A673 (cell line): ENCODE data around the gene CCDC160. TPM values are rescaled to one million over a fixed set of nuclear protein-coding genes. Genes with fewer than 3 reads are reported as not detected.

Experiments used
- BruUV-seq: library from RNA; stranded (reverse); fragments of 400-500 nt; replicated peaks from 2 replicates; lab custom pipeline; 2021; lab: Mats Ljungman, UMichigan
- CTCF ChIA-PET: fragments of 300-600 bp; sonication (Branson Sonifier 250); formaldehyde crosslinking; loops from one replicate; lab custom pipeline; 2022; ENCODE audit warnings: antibody characterized with exemption; lab: Charles Lee
- POLR2A ChIA-PET: fragments of 300-600 bp; sonication (Branson Sonifier 250); formaldehyde crosslinking; loops from one replicate; lab custom pipeline; 2022; ENCODE audit warnings: antibody characterized with exemption; ENCODE audit not compliant: low non-redundant PET; lab: Charles Lee
- DNase-seq: peaks from one replicate; pipeline ENCODE4 v3.0.0-alpha.2; 2015; ENCODE audit warnings: low spot score
- H3K27ac ChIP-seq: fragments of 200-600 bp; sonication (generic); 2 replicates; pipeline ENCODE4 v1.5.1; 2016; ENCODE audit warnings: mixed run types, low read depth, mild to moderate bottlenecking, mixed read lengths, antibody characterized with exemption, low read length; ENCODE audit not compliant: poor library complexity, severe bottlenecking
- H3K27me3 ChIP-seq: fragments of 200-600 bp; sonication (generic); replicated peaks from 2 replicates; pipeline ENCODE4 v1.6.1; 2017; ENCODE audit warnings: mixed run types, low read depth, mild to moderate bottlenecking, mixed read lengths, antibody characterized with exemption, low read length; ENCODE audit not compliant: insufficient read depth, poor library complexity
- H3K36me3 ChIP-seq: fragments of 200-600 bp; sonication (generic); 2 replicates; pipeline ENCODE4 v1.6.1; 2016; ENCODE audit warnings: mixed run types, mild to moderate bottlenecking, mixed read lengths, antibody characterized with exemption, low read length; ENCODE audit not compliant: insufficient read depth, poor library complexity, severe bottlenecking
- H3K4me1 ChIP-seq: fragments of 200-600 bp; sonication (generic); 2 replicates; pipeline ENCODE4 v1.6.1; 2017; ENCODE audit warnings: mixed run types, mild to moderate bottlenecking, mixed read lengths, antibody characterized with exemption, low read length; ENCODE audit not compliant: insufficient read depth, poor library complexity, severe bottlenecking
- H3K4me3 ChIP-seq: fragments of 200-600 bp; sonication (generic); 2 replicates; pipeline ENCODE4 v1.5.1; 2016; ENCODE audit warnings: low read depth, mixed run types, mild to moderate bottlenecking, mixed read lengths, low read length; ENCODE audit not compliant: poor library complexity, severe bottlenecking
- H3K9me3 ChIP-seq: fragments of 200-600 bp; sonication (generic); 2 replicates; pipeline ENCODE4 v1.6.1; 2016; ENCODE audit warnings: mixed run types, low read depth, mild to moderate bottlenecking, mixed read lengths, antibody characterized with exemption, low read length; ENCODE audit not compliant: poor library complexity, severe bottlenecking
- EZH2 ChIP-seq: fragments of 200-600 bp; sonication (generic); IDR thresholded peaks from 2 replicates; pipeline ENCODE4 v1.6.1; 2017; ENCODE audit warnings: borderline replicate concordance, low read depth, mild to moderate bottlenecking, mixed read lengths, antibody characterized with exemption, low read length; ENCODE audit not compliant: poor library complexity, severe bottlenecking
- intact Hi-C: fragments of 100-400 bp; cut with micrococcal nuclease; formaldehyde crosslinking; loops from one replicate; pipeline ENCODE4 v1.10.0; 2022; ENCODE audit not compliant: unreplicated experiment
- total RNA-seq: library from RNA; stranded (reverse); gene quantifications from 2 replicates; pipeline ENCODE4 v1.2.3, GENCODE V29; 2021
- TF ChIP-seq, protein P1 (sequence below): fragments of 300-800, 200-600 bp; sonication (generic); conservative IDR thresholded peaks from 2 replicates; pipeline ENCODE4 v1.5.1; 2017; ENCODE audit warnings: low read depth, mild to moderate bottlenecking, antibody characterized with exemption, low read length, moderate library complexity, mixed read lengths

CCDC160 gene
- total RNA-seq, 1 experiment from 2014 or later = not detected

DNA sequence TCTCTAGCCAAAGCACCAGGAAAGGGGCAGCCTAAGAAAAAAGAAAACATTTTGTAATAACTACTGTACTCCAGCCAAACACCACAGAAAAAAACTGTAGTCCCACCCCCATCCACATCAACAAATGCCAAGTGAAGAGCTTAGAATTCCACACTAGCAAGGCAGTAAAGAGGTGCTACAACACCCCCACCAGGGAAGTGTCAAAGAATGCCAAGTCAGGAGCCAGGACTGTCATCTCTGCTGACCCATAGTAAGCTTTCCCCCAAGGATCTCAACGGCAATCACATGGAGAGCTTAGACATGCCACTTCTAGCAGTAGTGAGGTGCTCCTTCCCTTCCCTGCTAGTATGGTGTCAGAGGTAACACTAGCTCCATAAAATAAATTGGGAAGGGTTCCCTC, 34.4 kb upstream of the CCDC160 start:
- POLR2A ChIA-PET = no interaction called here
- Histone ChIP-seq H3K4me1 (no peaks in the 10 kb centered on the region), H3K36me3 (no peaks in the 10 kb centered on the region), H3K27ac (no peak overlapping the region), H3K4me3 (no peak overlapping the region), H3K27me3 (no peaks in the 10 kb centered on the region), H3K9me3 (no peaks in the 10 kb centered on the region)
- TF ChIP-seq, protein P1, sequence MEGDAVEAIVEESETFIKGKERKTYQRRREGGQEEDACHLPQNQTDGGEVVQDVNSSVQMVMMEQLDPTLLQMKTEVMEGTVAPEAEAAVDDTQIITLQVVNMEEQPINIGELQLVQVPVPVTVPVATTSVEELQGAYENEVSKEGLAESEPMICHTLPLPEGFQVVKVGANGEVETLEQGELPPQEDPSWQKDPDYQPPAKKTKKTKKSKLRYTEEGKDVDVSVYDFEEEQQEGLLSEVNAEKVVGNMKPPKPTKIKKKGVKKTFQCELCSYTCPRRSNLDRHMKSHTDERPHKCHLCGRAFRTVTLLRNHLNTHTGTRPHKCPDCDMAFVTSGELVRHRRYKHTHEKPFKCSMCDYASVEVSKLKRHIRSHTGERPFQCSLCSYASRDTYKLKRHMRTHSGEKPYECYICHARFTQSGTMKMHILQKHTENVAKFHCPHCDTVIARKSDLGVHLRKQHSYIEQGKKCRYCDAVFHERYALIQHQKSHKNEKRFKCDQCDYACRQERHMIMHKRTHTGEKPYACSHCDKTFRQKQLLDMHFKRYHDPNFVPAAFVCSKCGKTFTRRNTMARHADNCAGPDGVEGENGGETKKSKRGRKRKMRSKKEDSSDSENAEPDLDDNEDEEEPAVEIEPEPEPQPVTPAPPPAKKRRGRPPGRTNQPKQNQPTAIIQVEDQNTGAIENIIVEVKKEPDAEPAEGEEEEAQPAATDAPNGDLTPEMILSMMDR = no peak
- no peak for TF ChIP-seq EZH2
- no TSS peak for BruUV-seq
- intact Hi-C loops = no loop called here
- no peak for DNase-seq
- CTCF ChIA-PET = no interaction called here

DNA sequence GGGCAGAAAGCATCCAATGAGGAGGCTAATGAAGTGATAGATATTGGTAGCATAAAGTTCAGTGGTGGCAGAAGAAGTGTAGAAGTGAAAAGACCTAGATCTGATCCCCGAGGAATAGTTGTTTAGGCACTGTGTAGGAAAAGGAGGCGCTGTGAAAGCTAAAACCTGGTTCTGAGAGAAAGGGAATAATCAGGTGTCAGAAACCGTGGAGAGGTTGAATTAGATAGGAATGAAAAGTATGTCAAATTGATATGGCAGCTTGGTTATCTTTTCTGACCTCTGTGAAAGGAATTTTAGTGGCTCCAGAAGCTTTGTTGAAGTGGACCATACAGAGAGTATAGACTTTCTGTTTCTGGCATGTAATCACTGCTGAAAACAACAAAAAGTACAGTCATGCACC, 30.8 kb upstream of the CCDC160 start:
- no TSS peak for BruUV-seq
- Histone ChIP-seq H3K36me3 (no peaks in the 10 kb centered on the region), H3K9me3 (no peaks in the 10 kb centered on the region), H3K4me3 (no peak overlapping the region), H3K27ac (no peak overlapping the region), H3K4me1 (no peaks in the 10 kb centered on the region), H3K27me3 (no peaks in the 10 kb centered on the region)
- POLR2A ChIA-PET = no interaction called here
- no peak for TF ChIP-seq EZH2
- TF ChIP-seq, protein P1 = no peak
- CTCF ChIA-PET = no interaction called here
- intact Hi-C loops = no loop called here
- no peak for DNase-seq

DNA sequence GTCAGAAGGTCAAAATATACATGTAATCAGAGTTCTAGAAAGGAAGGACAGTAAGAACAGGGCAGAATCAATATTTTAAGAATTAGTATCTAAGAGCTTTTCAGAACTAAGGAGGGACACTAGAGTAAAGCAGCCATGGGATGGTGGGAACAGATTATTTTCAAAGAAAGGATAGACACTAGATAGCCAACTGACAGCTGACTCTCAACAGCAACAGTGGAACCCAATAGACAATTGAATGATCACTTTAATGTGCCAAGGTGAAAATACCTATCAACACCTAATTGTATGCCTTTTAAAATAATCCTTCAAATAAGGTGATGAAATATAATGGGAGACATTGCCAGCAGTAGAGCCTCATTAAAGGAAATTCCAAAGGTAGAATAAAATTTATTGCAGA, 26.5 kb upstream of the CCDC160 start:
- H3K36me3 ChIP-seq = no peaks in the 10 kb centered on the region
- H3K4me1 ChIP-seq = no peaks in the 10 kb centered on the region
- intact Hi-C loops = no loop called here
- no peak for TF ChIP-seq EZH2
- TF ChIP-seq, protein P1 = no peak
- ChIA-PET POLR2A (no interaction called here), CTCF (no interaction called here)
- no peak overlapping the region for H3K4me3 ChIP-seq
- no peaks in the 10 kb centered on the region for H3K27me3 ChIP-seq
- no TSS peak for BruUV-seq
- H3K27ac ChIP-seq = no peak overlapping the region
- DNase-seq = no peak
- H3K9me3 ChIP-seq = no peaks in the 10 kb centered on the region
